GM19025 (cell line): ENCODE results near the gene FBXO34.
"Not testable (repeated sequence)": the region's sequence is repeated elsewhere in the genome, so short reads cannot be mapped to it uniquely, and the experiment has no call there.

Experiments
- ATAC-seq: cut with Tn5 transposase; IDR thresholded peaks from one replicate; pipeline ENCODE4 v1.9.1; 2021; ENCODE audit warnings: mild to moderate bottlenecking, low read depth, moderate library complexity; ENCODE audit not compliant: unreplicated experiment

FBXO34 gene

DNA sequence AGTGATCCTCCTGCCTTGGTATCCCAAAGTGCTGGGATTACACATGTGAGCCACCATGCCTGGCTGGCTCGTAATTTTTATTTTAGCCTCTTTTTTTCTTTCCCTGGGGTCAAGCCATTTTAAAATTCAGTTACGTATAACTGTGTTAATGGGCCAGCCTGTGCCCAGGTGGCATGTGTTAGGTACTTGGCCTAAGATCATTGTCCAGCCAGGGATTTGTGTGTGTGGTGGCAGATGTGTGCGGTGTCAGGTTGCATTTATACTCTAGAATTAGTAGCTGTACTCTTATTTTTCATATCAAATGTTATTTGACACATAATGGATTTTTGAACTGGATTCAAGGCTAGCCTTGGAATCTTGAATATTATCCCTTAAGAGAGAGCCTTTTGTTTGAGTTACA lies 69.3 kb downstream of the FBXO34 start:
- ATAC-seq, result no peak

DNA sequence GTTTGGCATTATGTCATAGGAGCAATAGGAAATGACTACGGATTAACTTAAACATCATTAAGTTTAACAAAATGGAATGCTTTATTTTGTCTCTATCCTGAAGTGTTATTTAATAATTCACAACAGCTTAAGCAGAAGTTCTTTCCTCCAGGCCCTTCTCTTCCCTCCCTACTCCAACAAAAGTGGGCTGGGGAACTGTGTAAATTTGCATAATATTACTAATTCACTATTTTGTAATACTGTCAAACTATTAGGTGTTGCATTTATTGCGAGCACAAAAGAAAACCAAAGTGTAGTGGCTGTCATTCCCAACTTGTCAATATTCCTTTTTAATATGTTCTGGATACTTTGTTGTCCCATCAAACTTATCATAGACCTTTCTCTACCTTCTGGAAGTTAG lies 70.6 kb downstream of the FBXO34 start:
- no peak for ATAC-seq

DNA sequence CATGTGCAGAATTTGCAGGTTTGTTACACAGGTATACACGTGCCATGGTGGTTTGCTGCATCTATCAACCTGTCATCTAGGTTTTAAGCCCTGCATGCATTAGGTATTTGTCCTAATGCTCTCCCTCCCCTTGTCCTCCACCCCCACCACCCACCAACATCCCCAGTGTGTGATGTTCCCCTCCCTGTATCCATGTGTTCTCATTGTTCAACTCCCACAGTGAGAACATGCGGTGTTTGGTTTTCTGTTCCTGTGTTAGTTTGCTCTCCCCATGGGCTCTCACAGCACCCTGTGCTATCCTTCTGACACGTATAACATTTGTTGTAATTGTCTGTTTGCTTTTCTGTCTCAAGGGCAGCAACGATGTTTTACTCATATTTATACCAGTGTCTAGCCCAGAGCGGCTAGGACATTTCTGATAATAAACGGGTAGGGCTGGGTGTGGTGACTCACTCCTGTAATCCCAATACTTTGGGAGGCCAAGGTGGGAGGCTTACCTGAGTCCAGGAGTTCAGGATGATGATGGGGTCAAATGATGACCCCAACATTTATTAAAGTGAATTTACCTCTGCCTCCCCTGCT lies 73.5 kb downstream of the FBXO34 start:
- ATAC-seq, result not testable (repeated sequence)

DNA sequence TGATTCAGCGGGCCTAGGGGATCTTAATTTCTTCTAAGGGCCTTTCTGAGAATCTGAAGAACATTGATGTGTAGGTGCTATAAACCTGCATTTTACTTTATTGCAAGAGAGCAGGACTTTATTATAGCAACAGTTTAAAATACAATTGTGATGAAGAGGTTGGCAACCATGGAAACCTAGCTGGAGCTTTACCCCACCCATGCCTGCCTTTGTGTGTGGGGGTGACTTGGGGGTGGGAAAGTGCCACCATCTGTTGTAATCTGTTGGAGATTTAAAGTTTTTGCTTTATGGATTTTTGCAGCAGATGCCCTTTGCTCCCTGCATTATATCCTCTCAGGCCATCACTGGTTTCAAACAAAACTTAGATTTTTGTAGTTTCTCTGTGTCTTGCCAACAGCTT lies 75.8 kb downstream of the FBXO34 start:
- ATAC-seq, result no peak

DNA sequence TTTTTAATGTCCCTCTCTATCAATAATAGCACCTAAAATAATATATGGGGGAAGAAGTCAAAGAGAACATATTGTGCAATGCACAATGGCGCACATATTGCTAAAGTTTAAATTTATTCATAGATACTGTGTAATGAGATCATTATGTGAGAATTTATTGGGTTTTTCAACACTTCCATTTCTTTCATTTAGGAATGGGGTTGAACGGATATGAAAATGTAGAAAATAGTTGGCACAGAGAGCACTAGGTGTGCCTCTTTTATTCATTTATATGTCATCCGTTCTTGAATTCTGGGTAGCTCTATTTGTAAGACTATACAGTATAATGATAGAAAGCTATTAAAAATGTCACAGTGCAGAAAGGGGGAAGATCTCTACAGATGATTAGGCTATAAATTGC lies 76.5 kb downstream of the FBXO34 start:
- no peak for ATAC-seq

DNA sequence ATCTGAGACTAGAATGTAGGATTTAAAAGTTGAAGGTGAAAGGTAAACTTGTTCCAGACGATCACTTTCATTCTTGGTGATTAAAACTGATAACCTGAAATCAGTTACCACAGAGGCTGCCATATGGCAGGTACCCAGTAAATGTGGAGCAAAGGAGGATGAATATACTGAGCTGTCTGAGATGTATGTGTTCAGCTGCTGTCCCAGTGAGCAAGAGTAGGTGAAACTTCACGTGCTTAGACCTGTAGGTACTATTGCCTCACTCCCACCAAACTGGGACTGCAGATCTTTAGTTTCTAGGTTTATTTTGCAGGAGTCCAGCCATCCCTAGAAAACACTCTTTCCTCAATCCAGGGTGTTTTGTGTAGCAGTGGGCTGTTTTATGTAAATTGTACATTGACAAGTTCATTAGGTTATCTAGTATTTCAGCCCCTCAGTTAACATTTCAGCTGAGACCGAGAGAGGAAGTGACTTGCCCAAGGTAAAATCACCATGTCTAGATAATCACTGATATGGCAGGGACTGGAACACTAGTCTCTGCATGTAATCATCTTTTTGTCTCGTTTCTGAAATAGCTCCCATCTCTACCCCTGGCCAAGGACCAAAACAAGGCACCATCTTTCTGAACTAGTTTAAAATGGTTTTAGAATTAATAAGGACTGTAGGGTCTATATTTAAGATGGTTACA lies 77.7 kb downstream of the FBXO34 start:
- no peak for ATAC-seq

DNA sequence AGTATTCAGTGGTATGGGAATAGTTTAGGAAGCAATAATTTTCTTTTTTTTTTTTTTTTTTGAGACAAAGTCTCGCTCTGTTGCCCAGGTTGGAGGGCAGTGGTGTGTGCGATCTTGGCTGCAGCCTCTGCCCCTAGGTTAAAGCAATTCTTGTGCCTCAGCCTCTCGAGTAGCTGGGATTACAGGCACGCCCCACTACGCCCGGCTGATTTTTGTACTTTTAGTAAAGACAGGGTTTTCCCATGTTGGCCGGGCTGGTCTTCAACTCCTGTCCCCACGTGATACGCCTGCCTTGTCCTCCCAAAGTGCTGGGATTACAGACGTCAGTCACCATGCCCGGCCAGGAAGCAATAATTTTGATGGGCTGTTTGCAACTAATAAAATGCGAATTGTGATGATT lies 78.3 kb downstream of the FBXO34 start:
- no peak for ATAC-seq

DNA sequence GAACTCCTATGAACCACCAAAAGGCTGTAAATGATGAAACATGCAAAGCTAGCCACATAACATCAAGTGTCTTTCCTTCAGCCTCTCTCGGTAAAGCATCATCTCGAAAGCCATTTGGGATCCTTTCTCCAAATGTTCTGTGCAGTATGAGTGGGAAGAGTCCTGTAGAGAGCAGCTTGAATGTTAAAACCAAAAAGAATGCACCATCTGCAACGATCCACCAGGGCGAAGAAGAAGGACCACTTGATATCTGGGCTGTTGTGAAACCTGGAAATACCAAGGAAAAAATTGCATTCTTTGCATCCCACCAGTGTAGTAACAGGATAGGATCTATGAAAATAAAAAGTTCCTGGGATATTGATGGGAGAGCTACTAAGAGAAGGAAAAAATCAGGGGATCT lies 79.2 kb downstream of the FBXO34 start:
- no peak for ATAC-seq

DNA sequence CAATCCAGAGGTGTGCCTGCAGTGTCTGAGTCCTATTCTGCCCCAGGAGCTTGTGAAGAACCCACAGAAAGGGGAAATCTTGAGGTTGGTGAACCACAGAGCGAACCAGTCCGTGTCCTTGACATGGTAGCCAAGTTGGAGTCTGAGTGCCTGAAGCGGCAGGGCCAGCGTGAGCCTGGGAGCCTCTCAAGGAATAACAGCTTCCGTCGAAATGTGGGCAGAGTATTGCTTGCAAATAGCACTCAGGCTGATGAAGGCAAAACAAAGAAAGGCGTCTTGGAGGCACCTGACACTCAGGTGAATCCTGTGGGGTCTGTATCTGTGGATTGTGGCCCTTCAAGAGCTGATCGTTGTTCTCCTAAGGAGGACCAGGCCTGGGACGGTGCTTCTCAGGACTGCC lies 79.9 kb downstream of the FBXO34 start:
- no peak for ATAC-seq

DNA sequence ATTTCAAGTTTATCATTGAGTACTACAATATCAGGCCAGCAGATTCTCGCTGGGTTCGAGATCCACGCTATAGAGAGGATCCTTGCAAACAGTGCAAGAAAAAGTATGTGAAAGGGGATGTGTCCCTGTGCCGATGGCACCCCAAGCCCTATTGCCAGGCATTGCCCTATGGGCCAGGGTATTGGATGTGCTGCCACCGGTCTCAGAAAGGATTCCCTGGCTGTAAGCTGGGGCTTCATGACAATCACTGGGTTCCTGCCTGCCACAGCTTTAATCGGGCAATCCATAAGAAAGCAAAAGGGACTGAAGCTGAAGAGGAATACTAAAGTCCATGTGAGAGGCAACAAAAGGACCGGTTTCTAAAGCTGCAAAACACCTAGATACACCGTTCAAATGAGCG lies 81.0 kb downstream of the FBXO34 start:
- ATAC-seq, result no peak

DNA sequence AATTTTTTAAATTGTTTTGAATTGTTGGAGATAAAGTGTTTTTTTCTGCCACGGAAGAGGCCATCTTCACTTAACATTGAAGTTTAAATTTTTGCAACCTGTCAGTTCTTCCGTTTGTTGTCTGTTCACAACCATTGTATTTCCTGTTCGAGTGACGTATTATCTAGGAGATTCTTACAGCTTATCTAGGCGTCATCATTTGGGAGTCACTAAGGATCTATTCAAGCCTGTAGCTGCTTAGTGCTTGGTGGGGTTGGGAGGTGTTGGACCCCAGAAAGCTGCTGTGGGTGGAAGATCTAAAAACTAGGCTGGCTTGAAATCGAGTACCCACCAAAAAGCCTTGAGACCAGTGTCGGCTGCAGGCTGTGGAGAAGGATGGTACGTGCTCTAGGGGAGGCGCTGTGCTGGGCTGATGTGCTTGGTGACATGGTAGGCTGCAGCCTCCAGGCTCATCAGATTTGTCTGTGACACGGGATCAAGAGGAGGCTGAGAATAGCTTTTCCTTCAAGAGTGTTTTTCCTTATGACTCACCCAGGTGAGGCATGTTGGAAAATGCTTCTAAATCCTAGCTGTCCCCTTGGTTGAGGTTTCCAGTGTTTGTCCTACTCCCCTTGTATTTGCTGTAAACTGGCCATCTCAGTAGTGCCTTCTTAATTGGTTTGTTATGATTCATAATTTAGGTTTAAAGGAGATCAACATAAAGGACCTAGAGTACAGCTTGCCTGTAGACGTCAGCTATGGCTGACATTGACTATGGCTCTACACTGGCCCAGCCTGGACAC lies 82.7 kb downstream of the FBXO34 start:
- no peak for ATAC-seq

DNA sequence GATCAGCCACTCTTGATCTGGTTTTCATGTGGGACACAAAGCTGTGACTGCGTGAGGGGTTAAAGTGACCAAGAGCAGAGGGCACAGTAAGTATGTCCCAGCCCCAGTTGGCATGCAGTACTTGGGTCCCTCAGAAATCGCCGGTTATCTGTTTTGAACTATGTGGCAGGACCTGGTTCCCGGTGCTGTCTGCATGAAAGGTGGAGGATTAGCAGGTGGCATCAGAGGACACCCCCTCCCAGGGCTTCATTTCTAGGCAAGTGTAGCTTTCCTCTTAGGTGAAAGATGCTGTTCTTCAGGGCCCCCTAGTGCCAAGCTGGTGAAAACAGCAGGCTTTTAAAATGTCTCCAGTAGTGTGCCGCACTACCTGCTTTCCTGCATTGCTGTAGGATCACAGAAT lies 83.3 kb downstream of the FBXO34 start:
- no peak for ATAC-seq

DNA sequence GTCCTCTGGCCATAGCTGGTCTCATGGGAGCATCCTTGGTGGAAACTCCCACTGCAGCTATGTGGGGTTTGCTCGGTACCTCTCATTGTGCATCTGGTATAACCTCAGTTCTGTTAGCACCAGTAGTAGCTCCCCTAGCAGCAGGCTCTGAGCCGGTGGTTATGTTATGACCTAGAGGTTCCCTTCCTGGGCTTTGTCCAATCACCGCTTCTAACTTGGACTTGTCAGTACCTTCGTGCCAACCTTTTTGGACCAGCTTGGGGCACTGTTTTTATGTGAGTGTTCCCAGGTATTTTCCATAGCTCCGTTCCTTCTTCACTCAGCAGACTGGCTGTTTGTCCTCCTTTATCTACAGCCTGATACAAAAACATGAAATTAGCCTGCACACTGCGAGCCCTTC lies 84.7 kb downstream of the FBXO34 start:
- no peak for ATAC-seq

DNA sequence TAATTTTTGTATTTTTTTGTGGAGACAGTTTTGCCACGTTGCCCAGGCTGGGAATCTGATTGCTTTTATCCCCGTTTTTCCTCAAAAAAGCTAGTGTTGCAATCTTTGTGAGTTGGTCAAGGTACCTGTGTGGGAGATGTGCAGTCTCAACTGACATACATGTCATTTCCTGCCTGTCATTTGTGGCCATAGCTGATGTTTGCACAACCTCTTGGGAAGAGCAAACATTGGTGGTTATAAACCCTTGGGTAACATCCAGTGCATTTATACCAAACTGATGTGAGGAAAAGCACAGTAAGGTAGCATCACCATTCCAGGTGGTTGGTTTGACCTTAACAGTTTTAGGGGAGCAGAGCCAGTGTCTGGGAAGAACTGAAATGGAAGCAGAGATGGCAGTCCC lies 85.7 kb downstream of the FBXO34 start:
- ATAC-seq, result no peak

DNA sequence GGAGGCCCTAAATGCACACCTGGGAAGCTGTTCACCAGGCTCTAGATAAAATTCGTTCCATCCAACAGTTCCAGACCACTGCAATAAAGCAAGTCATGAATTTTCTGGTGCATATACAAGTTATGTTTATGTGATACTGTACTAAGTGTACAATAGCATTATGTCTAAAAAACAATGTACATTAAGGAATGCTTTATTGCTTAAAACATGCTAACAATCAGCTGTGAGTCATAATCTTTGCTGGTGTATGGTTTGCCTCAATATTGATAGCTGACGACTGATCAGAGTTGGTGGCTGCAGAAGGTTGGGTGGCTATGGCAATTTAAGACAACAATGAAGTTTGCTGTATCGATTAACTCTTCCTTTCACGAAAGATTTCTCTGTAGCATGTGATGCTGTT lies 88.1 kb downstream of the FBXO34 start:
- ATAC-seq, result no peak

DNA sequence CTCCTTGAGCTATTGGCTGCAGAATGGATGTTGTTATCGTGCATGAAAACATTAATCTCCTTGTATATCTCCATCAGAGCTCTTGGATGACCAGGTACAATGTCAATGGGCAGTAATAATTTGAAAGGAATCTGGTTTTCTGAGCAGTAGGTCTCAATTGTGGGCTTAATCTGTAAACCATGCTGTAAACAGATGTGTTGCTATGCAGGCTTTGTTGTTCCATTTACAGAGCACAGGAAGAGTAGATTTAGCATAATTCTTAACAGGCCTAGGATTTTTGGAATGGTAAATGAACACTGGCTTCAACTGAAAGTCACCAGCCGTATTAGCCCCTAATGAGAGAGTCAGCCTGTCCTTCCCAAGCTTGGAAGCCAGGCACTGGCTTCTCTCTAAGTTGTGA lies 90.0 kb downstream of the FBXO34 start:
- ATAC-seq, result no peak

DNA sequence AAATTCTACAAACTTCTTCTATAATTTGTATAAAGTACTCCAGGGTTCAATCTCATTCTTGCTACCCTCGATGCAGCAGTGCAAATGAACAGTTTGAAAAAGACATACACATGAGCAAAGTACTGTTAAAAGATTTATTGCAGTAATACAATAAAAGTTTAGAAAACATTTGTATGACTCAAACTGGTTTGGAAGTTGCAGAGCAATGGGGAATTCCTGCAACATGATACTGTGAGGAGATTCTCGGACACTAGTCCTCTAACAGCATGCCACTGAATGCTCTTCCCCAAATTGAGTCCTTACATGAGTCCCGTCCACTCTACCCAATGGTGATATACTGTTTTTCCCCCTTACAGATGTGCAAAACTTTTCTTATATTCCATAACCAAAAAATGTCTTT lies 95.0 kb downstream of the FBXO34 start:
- ATAC-seq, result no peak

DNA sequence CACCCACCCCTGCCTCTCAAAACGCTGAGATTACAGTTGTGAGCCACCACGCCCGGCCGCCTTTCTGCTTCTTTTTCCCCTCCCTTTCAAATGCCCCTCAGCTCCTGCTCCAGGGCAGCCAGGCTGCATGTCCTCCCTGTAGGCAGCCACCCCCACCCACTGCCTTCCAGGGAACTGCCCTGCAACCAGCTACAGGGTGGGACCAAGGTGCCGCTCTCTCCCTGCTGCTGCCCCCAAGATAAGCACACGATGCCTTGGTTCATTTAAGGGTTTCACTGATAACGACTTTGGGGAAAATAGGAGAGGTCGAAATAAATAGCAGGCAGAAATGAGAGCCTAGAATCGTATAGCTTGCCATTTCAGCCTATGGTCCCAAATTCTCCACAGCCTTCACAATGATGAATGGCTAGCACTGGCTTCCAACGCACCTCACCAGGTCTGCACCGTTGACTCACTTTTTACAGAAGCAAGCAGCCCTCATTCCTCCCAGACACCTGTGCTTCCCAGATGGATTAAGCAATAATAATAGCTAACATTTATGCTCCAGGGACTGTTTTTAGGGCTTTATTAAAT lies 99.7 kb downstream of the FBXO34 start:
- no peak for ATAC-seq

DNA sequence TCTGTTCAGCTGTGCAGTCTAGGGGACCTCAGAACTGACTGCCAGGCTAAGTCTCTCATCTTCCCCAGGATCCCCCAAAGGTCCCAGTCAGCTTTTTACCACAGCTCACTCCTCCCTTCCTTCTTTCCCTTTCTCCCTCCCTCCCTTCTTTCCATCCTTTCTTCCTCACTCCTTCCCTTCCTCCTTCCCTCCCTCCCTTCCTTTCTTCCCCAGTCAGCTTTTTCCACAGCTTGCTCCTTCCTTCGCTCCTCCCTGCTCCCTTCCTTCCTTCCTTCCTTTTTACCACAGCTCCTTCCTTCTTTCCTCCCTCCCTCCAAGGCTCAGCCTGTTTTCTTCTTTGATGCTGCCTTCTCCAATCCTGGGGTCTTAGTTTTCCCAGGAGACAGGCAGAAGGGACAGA lies 101.2 kb downstream of the FBXO34 start:
- ATAC-seq, result no peak

DNA sequence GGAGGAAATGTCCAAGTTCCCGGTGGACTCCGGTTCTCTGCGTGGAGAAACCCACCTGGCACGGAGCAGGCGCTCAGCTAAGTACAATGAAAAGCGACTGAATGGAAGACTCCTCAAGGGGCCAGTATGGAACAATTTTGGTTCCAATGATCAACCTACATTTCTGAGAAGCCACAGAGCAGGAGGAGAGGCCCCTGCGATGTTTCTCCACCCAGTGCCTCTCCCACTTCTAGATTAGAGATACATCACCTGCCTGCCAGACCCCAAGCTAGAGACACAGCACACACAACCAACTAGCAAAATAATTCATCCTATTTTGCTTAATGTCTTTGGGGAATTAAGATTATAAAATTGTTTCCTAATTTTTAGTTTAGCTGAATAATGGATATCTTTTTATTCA lies 101.6 kb downstream of the FBXO34 start:
- ATAC-seq, result no peak
